Common myeloid progenitor, CD34-positive (primary cell): Measurements from ENCODE around the gene AGBL4.
"Not testable (repeated sequence)": the region's sequence is repeated elsewhere in the genome, so short reads cannot be mapped to it uniquely, and the experiment has no call there.

Experiments used
- CTCF ChIA-PET: fragments of 350-600 bp; sonication (Branson Sonifier 250); formaldehyde crosslinking; loops from one replicate; lab custom pipeline; 2021; ENCODE audit warnings: antibody characterized with exemption; lab: Charles Lee
- POLR2A ChIA-PET: fragments of 350-600 bp; sonication (Branson Sonifier 250); formaldehyde crosslinking; loops from one replicate; lab custom pipeline; 2021; ENCODE audit warnings: antibody characterized with exemption; lab: Charles Lee
- DNase-seq, 3 donors: peaks; one replicate each; pipeline versions ENCODE4 v3.0.0 to v3.0.0-alpha.2; 2013
- H3K27ac ChIP-seq, 2 experiments: 1 replicate in 1 of 2; 2 replicates in 1 of 2; pipeline ENCODE4 v1.7.0; 2013; ENCODE audit warnings: inconsistent platforms in 2 of 2, low read length in 2 of 2, mild to moderate bottlenecking in 2 of 2, low read depth in 1 of 2, moderate library complexity in 1 of 2; ENCODE audit not compliant: severe bottlenecking in 2 of 2, insufficient read depth in 1 of 2, poor library complexity in 1 of 2
- H3K27me3 ChIP-seq, 5 experiments: replicated peaks in 2 of 5; 1 replicate in 3 of 5; 2 replicates in 2 of 5; pipeline versions ENCODE4 v1.6.1 to v1.7.0; 2013; ENCODE audit warnings: low read length in 4 of 5, mild to moderate bottlenecking in 2 of 5, moderate library complexity in 2 of 5, inconsistent platforms in 1 of 5; ENCODE audit not compliant: insufficient read depth in 5 of 5, control insufficient read depth in 4 of 5
- H3K36me3 ChIP-seq, 4 experiments: 1 replicate in 2 of 4; 2 replicates in 2 of 4; pipeline versions ENCODE4 v1.6.1 to v1.7.0; 2013; ENCODE audit warnings: low read length in 3 of 4, control low read depth in 1 of 4, mild to moderate bottlenecking in 1 of 4; ENCODE audit not compliant: control insufficient read depth in 4 of 4, insufficient read depth in 4 of 4
- H3K4me1 ChIP-seq, 4 experiments: 1 replicate in 3 of 4; 2 replicates in 1 of 4; pipeline versions ENCODE4 v1.6.1 to v1.7.1; 2013; ENCODE audit warnings: low read length in 3 of 4, mild to moderate bottlenecking in 3 of 4, control low read depth in 1 of 4, inconsistent platforms in 1 of 4, moderate library complexity in 1 of 4; ENCODE audit not compliant: control insufficient read depth in 4 of 4, insufficient read depth in 4 of 4; ENCODE audit errors: control extremely low read depth in 1 of 4
- H3K4me3 ChIP-seq, 7 experiments: 1 replicate in 4 of 7; 2 replicates in 3 of 7; pipeline versions ENCODE4 v1.5.1 to v1.7.0; 2013; ENCODE audit warnings: mild to moderate bottlenecking in 7 of 7, low read length in 6 of 7, moderate library complexity in 6 of 7, inconsistent platforms in 2 of 7, low read depth in 2 of 7, control low read depth in 1 of 7; ENCODE audit not compliant: insufficient read depth in 4 of 7, control insufficient read depth in 1 of 7; ENCODE audit errors: extremely low read depth in 1 of 7
- H3K9me3 ChIP-seq, 5 experiments: 1 replicate in 4 of 5; 2 replicates in 1 of 5; pipeline versions ENCODE4 v1.6.1 to v1.7.1; 2013; ENCODE audit warnings: low read length in 4 of 5, mild to moderate bottlenecking in 2 of 5, inconsistent platforms in 1 of 5, low read depth in 1 of 5, moderate library complexity in 1 of 5; ENCODE audit not compliant: control insufficient read depth in 4 of 5, insufficient read depth in 2 of 5; ENCODE audit errors: control extremely low read depth in 1 of 5
- WGBS: methylation state at CpG from one replicate; pipeline ENCODE4 v1.1.5; 2013; ENCODE audit not compliant: insufficient coverage; 5-methylcytosine and 5-hydroxymethylcytosine counted together

Gene AGBL4

DNA sequence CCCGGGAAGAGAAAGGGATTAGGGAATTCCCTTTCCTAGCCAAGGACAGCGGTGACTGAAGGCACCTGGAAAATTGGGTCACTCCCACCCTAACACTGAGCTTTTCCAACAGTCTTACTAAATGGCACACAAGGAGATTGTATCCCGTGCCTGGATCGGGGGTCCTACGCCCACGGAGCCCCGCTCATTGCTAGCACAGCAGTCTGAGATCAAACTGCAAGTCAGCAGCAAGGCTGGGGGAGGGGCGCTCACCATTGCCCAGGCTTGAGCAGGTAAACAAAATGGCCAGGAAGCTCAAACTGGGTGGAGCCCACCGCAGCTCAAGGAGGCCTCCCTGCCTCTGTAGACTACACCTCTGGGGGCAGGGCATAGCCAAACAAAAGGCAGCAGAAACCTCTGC is 285.6 kb downstream of the AGBL4 start:
- H3K4me1 ChIP-seq, POLR2A ChIA-PET, CTCF ChIA-PET, H3K27ac ChIP-seq, H3K4me3 ChIP-seq, H3K27me3 ChIP-seq, H3K9me3 ChIP-seq, H3K36me3 ChIP-seq, DNase-seq: not testable (repeated sequence)
- 96% methylated on average over 9 of the region's 9 CpGs for WGBS

DNA sequence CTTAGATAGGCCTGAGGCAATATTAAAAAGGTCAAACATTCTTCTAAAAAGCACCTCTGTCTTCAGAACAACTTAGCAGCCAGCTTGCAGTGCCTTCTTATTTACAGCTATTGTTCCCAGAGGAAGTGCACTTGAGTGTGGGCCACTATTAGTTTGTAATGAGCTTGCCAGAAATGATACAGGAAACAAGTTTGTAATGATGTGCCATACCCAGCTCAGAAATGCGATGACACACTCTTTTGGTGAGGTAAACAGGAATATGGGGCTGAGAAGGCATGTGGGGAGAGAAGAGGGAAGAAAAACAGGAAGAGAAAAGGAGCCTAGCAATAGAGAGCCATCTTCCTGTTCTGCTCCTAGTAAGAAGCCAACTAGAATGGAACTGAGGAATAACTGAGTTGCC is 295.4 kb downstream of the AGBL4 start:
- Histone ChIP-seq H3K36me3 (no peaks in the 10 kb centered on the region), H3K4me1 (no peaks in the 10 kb centered on the region), H3K27me3 (no peaks in the 10 kb centered on the region), H3K27ac (no peak overlapping the region), H3K4me3 (no peak overlapping the region), H3K9me3 (peaks cover 0 to 7% (median 1%) of the 10 kb centered on the region in 5 experiments)
- DNase-seq = no peak
- ChIA-PET POLR2A (no interaction called here), CTCF (no interaction called here)
- 23% methylated on average over 1 of the region's 1 CpG for WGBS

DNA sequence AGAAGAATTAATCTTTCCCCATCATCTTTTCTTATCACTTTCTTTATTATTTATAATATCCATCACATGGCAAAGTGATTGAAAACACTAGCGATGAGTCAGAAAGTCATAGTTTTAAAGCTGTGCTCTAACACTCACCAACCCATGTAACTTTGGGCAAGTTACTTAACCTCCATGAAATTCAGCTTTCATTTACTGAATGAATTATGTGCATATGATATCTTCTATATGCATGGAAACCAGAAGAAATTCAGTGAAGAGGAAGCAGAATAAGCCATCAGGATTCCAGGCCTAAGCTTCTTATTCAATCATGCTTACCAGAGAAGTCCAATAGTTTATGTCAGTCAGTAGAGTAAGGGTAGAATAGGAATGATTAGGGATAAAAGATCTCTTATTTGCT is 300.1 kb downstream of the AGBL4 start:
- no CpG with 5 or more reads among the region's 1 CpG for WGBS

DNA sequence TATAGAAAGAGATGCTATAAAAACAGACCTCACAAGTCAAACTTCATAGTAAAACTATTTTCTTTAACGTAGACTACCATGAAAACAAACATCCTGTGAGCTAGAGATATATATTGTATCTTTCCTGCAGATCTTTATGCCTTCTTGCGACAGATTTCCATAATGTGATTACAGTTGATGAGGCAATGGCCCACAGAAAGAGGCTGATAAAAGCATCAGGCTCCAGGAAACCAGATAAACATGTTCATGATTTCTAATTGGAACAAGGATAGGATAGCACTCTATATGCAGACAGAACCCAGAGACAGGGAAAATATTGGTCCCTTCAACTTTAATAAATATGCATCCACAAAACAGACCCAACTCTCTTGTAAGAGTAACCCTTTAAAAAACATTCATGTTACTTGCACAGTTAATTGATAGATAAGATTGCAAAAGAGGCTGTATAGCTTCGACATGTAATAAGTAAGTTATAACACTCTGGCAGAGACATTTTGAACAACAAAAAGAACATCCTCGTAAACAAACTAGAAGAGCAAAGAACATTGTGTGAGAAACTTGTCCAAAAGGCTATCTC is 329.4 kb downstream of the AGBL4 start:
- no peaks in the 10 kb centered on the region for H3K27me3 ChIP-seq
- H3K9me3 ChIP-seq = peaks cover 0 to 2% (median 0%) of the 10 kb centered on the region in 5 experiments
- DNase-seq = no peak
- no peak overlapping the region for H3K27ac ChIP-seq
- WGBS = 40% methylated on average over 1 of the region's 4 CpGs
- H3K4me1 ChIP-seq = no peaks in the 10 kb centered on the region
- POLR2A ChIA-PET = no interaction called here
- CTCF ChIA-PET = interaction anchor here (0.7 kb wide), 1 partner anchor 346 kb away, joined by 3 read pairs; no protein-coding TSS in a partner anchor
- H3K4me3 ChIP-seq = no peak overlapping the region
- no peaks in the 10 kb centered on the region for H3K36me3 ChIP-seq

More for the DNA sequence above, 300.1 kb downstream of the AGBL4 start:
- ChIA-PET CTCF (no interaction called here), POLR2A (no interaction called here)
- H3K9me3 ChIP-seq = peaks cover 0 to 2% (median 0%) of the 10 kb centered on the region in 5 experiments
- no peaks in the 10 kb centered on the region for H3K4me1 ChIP-seq
- no peak for DNase-seq
- H3K36me3 ChIP-seq = no peaks in the 10 kb centered on the region
- no peak overlapping the region for H3K4me3 ChIP-seq
- H3K27me3 ChIP-seq = no peaks in the 10 kb centered on the region
- H3K27ac ChIP-seq = no peak overlapping the region

DNA sequence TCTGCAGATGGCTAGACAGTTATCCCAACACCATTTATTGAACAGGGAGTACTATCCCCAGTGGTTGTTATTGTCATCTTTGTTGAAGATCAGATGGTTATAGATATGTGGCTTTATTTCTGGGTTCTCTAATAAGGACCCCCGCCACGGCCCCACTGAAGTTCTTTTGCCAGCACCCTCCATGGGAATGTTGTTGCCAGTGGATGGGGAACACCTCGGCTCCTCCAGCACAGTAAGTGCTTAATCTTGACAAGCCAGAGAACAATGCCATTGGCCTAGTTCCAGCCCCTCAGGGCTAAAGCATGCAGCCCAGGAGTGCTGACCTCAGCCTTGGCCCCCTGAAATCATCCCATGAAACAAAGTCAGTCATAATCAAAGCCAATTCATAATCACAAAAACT is 337.6 kb downstream of the AGBL4 start:
- no peak for DNase-seq
- H3K9me3 ChIP-seq = peaks cover 0 to 3% (median 0%) of the 10 kb centered on the region in 5 experiments
- no peak overlapping the region for H3K4me3 ChIP-seq
- H3K27me3 ChIP-seq = no peaks in the 10 kb centered on the region
- CTCF ChIA-PET = no interaction called here
- H3K36me3 ChIP-seq = no peaks in the 10 kb centered on the region
- H3K27ac ChIP-seq = no peak overlapping the region
- 85% methylated on average over 3 of the region's 3 CpGs for WGBS
- no peaks in the 10 kb centered on the region for H3K4me1 ChIP-seq
- POLR2A ChIA-PET = no interaction called here

DNA sequence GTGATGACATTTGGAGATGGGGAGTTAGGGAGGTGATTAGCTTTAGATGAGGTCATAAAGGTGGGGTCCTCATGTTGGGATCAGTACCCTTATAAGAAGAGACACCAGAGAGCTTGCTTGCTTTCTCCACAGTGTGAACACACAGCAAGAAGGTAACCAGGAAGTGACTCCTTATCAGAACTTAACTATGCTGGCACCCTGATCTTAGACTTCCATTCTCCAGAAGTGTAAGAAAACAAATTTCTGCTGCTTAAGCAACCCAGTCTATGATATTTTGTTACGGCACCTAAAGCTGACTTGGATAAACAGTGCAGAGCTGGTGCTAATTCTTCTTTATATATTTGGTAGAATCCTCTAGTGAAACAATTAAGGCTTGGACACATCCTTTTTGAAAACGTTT is 346.0 kb downstream of the AGBL4 start:
- H3K36me3 ChIP-seq = no peaks in the 10 kb centered on the region
- H3K27me3 ChIP-seq = no peaks in the 10 kb centered on the region
- H3K4me3 ChIP-seq = no peak overlapping the region
- ChIA-PET POLR2A (no interaction called here), CTCF (no interaction called here)
- DNase-seq = no peak
- H3K27ac ChIP-seq = no peak overlapping the region
- peaks cover 0 to 3% (median 0%) of the 10 kb centered on the region in 5 experiments for H3K9me3 ChIP-seq
- no peaks in the 10 kb centered on the region for H3K4me1 ChIP-seq
- WGBS = 80% methylated on average over 1 of the region's 2 CpGs

DNA sequence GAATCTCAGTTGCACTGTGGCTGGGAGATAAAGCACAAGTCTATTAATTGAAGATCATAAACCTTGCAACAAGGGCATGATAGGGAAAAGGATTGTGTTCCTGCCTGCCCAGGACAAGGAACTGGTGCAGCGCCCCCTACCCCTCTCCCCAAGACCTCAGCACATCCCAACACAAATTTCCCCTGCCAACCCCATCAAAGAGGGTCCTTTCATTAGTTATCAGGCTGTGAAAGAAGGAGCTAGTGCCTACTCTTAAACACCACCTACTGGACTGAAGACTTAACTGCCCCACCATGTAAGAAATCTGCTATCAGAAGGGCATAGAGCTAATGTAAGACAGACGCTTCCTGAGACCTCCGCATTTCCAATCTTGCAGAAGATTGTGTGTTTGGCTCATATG is 372.6 kb downstream of the AGBL4 start:
- H3K36me3 ChIP-seq = no peaks in the 10 kb centered on the region
- ChIA-PET POLR2A (no interaction called here), CTCF (no interaction called here)
- H3K4me1 ChIP-seq = no peaks in the 10 kb centered on the region
- H3K9me3 ChIP-seq = peaks cover 0 to 6% (median 5%) of the 10 kb centered on the region in 5 experiments
- no peak for DNase-seq
- WGBS = 83% methylated on average over 1 of the region's 3 CpGs
- no peak overlapping the region for H3K4me3 ChIP-seq
- no peak overlapping the region for H3K27ac ChIP-seq
- H3K27me3 ChIP-seq = no peaks in the 10 kb centered on the region
